HCT116 (cell line): ENCODE data around the gene SLC25A21. TPM values are rescaled to one million over a fixed set of nuclear protein-coding genes. Genes with fewer than 3 reads are reported as not detected.

Experiments
- ATAC-seq: fragments of 200-7000 bp; cut with Tn5 transposase; 2 replicates; pipeline ENCODE4 v1.9.1; 2020; ENCODE audit warnings: mild to moderate bottlenecking, moderate library complexity
- BruUV-seq: library from RNA; stranded (reverse); fragments of 400-500 nt; replicated peaks from 2 replicates; lab custom pipeline; 2021; lab: Mats Ljungman, UMichigan
- CTCF ChIA-PET: fragments of 300-600 bp; sonication (Branson Sonifier 250); formaldehyde crosslinking; loops from one replicate; lab custom pipeline; 2021; ENCODE audit warnings: antibody characterized with exemption; lab: Charles Lee
- POLR2A ChIA-PET: fragments of 300-600, 350-600 bp; sonication (Branson Sonifier 250); formaldehyde crosslinking; loops from one replicate; lab custom pipeline; 2021; ENCODE audit warnings: antibody characterized with exemption; lab: Charles Lee
- RAD21 ChIA-PET, 2 experiments: fragments of 300-600 bp; sonication (Branson Sonifier 250); formaldehyde crosslinking; loops; one replicate each; lab custom pipeline; 2023; ENCODE audit warnings: low total read pairs in 2 of 2; ENCODE audit not compliant: uncharacterized antibody in 2 of 2, unreplicated experiment in 2 of 2, low non-redundant PET in 1 of 2; lab: Charles Lee
- DNase-seq: peaks from one replicate; pipeline ENCODE4 v3.0.0-alpha.2; 2010; ENCODE audit warnings: low read depth, low spot score
- H2AFZ ChIP-seq: fragments of 200-600 bp; shearing (Covaris generic), sonication (generic); 2 replicates; pipeline ENCODE4 v1.6.1; 2017; ENCODE audit warnings: low read depth, mixed run types, mixed read lengths, antibody characterized with exemption, low read length; ENCODE audit not compliant: poor library complexity, severe bottlenecking
- H3K27ac ChIP-seq: 2 replicates; pipeline ENCODE4 v1.5.1; 2012; ENCODE audit warnings: low read depth, low read length
- H3K27me3 ChIP-seq: fragments of 200-600 bp; sonication (generic); 2 replicates; pipeline ENCODE4 v1.6.1; 2016; ENCODE audit warnings: mixed run types, low read length, mixed read lengths; ENCODE audit not compliant: insufficient read depth
- H3K36me3 ChIP-seq, 2 experiments: fragments of 200-500 bp in 1 of 2; fragments of 200-600 bp in 1 of 2; sonication (Bioruptor generic) in 1 of 2; sonication (generic) in 1 of 2; 2 replicates each; pipeline versions ENCODE4 v1.5.1 to v1.6.1; 2014 to 2016; ENCODE audit warnings: low read length in 2 of 2, inconsistent platforms in 1 of 2, mixed read lengths in 1 of 2, mixed run types in 1 of 2; ENCODE audit not compliant: insufficient read depth in 2 of 2, control insufficient read depth in 1 of 2
- H3K4me1 ChIP-seq, 2 experiments: fragments of 200-600 bp in 1 of 2; sonication (generic) in 1 of 2; 2 replicates each; pipeline versions ENCODE4 v1.5.1 to v1.6.1; 2012 to 2017; ENCODE audit warnings: low read length in 2 of 2, inconsistent platforms in 1 of 2, mild to moderate bottlenecking in 1 of 2, mixed read lengths in 1 of 2, mixed run types in 1 of 2, moderate library complexity in 1 of 2; ENCODE audit not compliant: insufficient read depth in 2 of 2, control insufficient read depth in 1 of 2
- H3K4me2 ChIP-seq: fragments of 200-600 bp; sonication (generic); 2 replicates; pipeline ENCODE4 v1.6.1; 2017; ENCODE audit warnings: mixed run types, low read length, mixed read lengths
- H3K4me3 ChIP-seq, 2 experiments: fragments of 200-600 bp in 1 of 2; sonication (generic) in 1 of 2; replicated peaks in 1 of 2; 2 replicates each; pipeline ENCODE4 v1.5.1; 2011 to 2016; ENCODE audit warnings: low read length in 2 of 2, control low read depth in 1 of 2, low read depth in 1 of 2, mild to moderate bottlenecking in 1 of 2, mixed read lengths in 1 of 2, mixed run types in 1 of 2
- H3K79me2 ChIP-seq: fragments of 200-600 bp; sonication (generic); 2 replicates; pipeline ENCODE4 v1.6.1; 2017; ENCODE audit warnings: mild to moderate bottlenecking, mixed run types, low read length, moderate library complexity, mixed read lengths; ENCODE audit not compliant: insufficient read depth
- H3K9ac ChIP-seq: fragments of 200-600 bp; sonication (generic); 2 replicates; pipeline ENCODE4 v1.6.1; 2016; ENCODE audit warnings: low read length, mixed read lengths
- H3K9me2 ChIP-seq: fragments of 200-600 bp; sonication (generic), shearing (Covaris generic); 2 replicates; pipeline ENCODE4 v1.6.1; 2017; ENCODE audit warnings: mixed run types, mild to moderate bottlenecking, moderate library complexity; ENCODE audit not compliant: insufficient read depth
- H3K9me3 ChIP-seq, 2 experiments: fragments of 200-500 bp in 1 of 2; fragments of 200-600 bp in 1 of 2; sonication (Bioruptor generic) in 1 of 2; sonication (generic) in 1 of 2; 2 replicates each; pipeline ENCODE4 v1.6.1; 2014 to 2017; ENCODE audit warnings: low read length in 2 of 2, mixed read lengths in 2 of 2, inconsistent platforms in 1 of 2, low read depth in 1 of 2, mild to moderate bottlenecking in 1 of 2, mixed run types in 1 of 2, moderate library complexity in 1 of 2; ENCODE audit not compliant: control insufficient read depth in 1 of 2, insufficient read depth in 1 of 2
- H4K20me1 ChIP-seq: fragments of 200-600 bp; sonication (generic), shearing (Covaris generic); 2 replicates; pipeline ENCODE4 v1.6.1; 2017; ENCODE audit warnings: mixed run types, mild to moderate bottlenecking, moderate library complexity; ENCODE audit not compliant: insufficient read depth
- ELF1 ChIP-seq: IDR thresholded peaks from 2 replicates; pipeline ENCODE4 v1.6.1; 2012; ENCODE audit warnings: low read depth, borderline replicate concordance
- EZH2phosphoT487 ChIP-seq: fragments of 200-600 bp; IDR thresholded peaks from 2 replicates; pipeline ENCODE4 v1.6.1; 2018; ENCODE audit warnings: antibody characterized with exemption, borderline replicate concordance
- JUND ChIP-seq: IDR thresholded peaks from 2 replicates; pipeline ENCODE4 v1.6.1; 2012
- POLR2A ChIP-seq: IDR thresholded peaks from 2 replicates; pipeline ENCODE4 v1.7.0; 2011; ENCODE audit warnings: borderline replicate concordance; ENCODE audit not compliant: insufficient read depth, insufficient read length; ENCODE audit errors: extremely low read depth
- POLR2AphosphoS5 ChIP-seq: IDR thresholded peaks from 2 replicates; pipeline ENCODE4 v1.6.1; 2011; ENCODE audit warnings: mild to moderate bottlenecking, low read depth, low read length, moderate library complexity
- SP1 ChIP-seq: IDR thresholded peaks from 2 replicates; pipeline ENCODE4 v1.6.1; 2012; ENCODE audit warnings: low read depth
- SRF ChIP-seq: IDR thresholded peaks from 2 replicates; pipeline ENCODE4 v1.6.1; 2012; ENCODE audit warnings: low read depth
- ZFX ChIP-seq: fragments of 450-650 bp; IDR thresholded peaks from 2 replicates; pipeline ENCODE4 v1.6.1; 2017
- ZNF274 ChIP-seq: fragments of 200-500 bp; sonication (Bioruptor generic); IDR thresholded peaks from 2 replicates; pipeline ENCODE4 v1.6.1; 2014; ENCODE audit warnings: mild to moderate bottlenecking, low read depth, low read length, inconsistent platforms
- intact Hi-C: fragments of 100-400 bp; cut with micrococcal nuclease; formaldehyde crosslinking; loops from 2 replicates; pipeline ENCODE4 v1.10.0; 2022
- total RNA-seq: library from RNA; stranded (reverse); gene quantifications from one replicate; pipeline ENCODE4 v1.2.1, GENCODE V29; 2021; ENCODE audit not compliant: unreplicated experiment
- TF ChIP-seq, protein P1 (sequence below): IDR thresholded peaks from 2 replicates; pipeline ENCODE4 v1.6.1; 2012
- TF ChIP-seq, protein P2 (sequence below), 3 experiments: fragments of 200-600 bp in 1 of 3; sonication (generic) in 1 of 3; IDR thresholded peaks in 2 of 3; conservative IDR thresholded peaks in 1 of 3; 2 replicates each; pipeline ENCODE4 v1.5.1; 2012 to 2017; ENCODE audit warnings: low read depth in 2 of 3, low read length in 2 of 3, antibody characterized with exemption in 1 of 3, borderline replicate concordance in 1 of 3, control low read depth in 1 of 3, mild to moderate bottlenecking in 1 of 3, mixed read lengths in 1 of 3, mixed run types in 1 of 3, moderate library complexity in 1 of 3; ENCODE audit not compliant: insufficient read depth in 1 of 3
- TF ChIP-seq, protein P3 (sequence below): IDR thresholded peaks from 2 replicates; pipeline ENCODE4 v1.6.1; 2011; ENCODE audit warnings: mild to moderate bottlenecking, low read length, moderate library complexity; ENCODE audit not compliant: insufficient replicate concordance; ENCODE audit errors: extremely low read depth

Gene SLC25A21
- total RNA-seq, 1 experiment from 2014 or later = 3.5 TPM

DNA sequence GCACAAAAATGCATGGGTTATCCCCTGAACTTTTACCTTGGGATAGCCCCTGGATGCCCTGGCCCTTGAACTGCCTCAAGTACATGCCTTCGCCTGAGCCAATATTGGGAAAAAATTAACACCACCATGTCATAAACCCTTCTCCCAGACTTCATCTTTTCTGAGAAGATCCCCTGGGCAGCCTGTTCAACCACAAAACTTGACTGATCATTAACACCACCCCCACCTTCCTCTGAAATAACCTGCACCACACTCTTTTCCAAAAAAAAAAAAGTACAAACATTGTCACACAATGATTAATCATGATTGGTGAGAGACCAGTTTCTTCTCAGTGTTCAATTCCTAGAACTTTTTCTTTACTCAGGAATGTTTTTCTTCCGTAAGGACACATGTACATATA, 292.8 kb downstream of the SLC25A21 start:
- intact Hi-C loops = no loop called here
- Histone ChIP-seq H3K4me3 (no peak overlapping the region), H3K79me2 (no peaks in the 10 kb centered on the region), H3K27me3 (no peaks in the 10 kb centered on the region), H3K36me3 (no peaks in the 10 kb centered on the region), H3K9me3 (no peaks in the 10 kb centered on the region), H2AFZ (no peak overlapping the region), H4K20me1 (no peaks in the 10 kb centered on the region), H3K9ac (no peak overlapping the region), H3K9me2 (no peaks in the 10 kb centered on the region), H3K4me1 (no peaks in the 10 kb centered on the region), H3K4me2 (no peak overlapping the region), H3K27ac (no peak overlapping the region)
- ChIA-PET POLR2A (no interaction called here), CTCF (no interaction called here), RAD21 (no interaction called here)
- DNase-seq (no peak), ATAC-seq (no peak)
- no TSS peak for BruUV-seq
- TF ChIP-seq SP1 = no peak
- TF ChIP-seq ZFX = no peak
- TF ChIP-seq ELF1 = no peak
- no peak for TF ChIP-seq POLR2AphosphoS5
- TF ChIP-seq POLR2A = no peak
- no peak for TF ChIP-seq ZNF274
- no peak for TF ChIP-seq SRF
- TF ChIP-seq, protein P1, sequence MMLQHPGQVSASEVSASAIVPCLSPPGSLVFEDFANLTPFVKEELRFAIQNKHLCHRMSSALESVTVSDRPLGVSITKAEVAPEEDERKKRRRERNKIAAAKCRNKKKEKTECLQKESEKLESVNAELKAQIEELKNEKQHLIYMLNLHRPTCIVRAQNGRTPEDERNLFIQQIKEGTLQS = no peak
- TF ChIP-seq, protein P2, sequence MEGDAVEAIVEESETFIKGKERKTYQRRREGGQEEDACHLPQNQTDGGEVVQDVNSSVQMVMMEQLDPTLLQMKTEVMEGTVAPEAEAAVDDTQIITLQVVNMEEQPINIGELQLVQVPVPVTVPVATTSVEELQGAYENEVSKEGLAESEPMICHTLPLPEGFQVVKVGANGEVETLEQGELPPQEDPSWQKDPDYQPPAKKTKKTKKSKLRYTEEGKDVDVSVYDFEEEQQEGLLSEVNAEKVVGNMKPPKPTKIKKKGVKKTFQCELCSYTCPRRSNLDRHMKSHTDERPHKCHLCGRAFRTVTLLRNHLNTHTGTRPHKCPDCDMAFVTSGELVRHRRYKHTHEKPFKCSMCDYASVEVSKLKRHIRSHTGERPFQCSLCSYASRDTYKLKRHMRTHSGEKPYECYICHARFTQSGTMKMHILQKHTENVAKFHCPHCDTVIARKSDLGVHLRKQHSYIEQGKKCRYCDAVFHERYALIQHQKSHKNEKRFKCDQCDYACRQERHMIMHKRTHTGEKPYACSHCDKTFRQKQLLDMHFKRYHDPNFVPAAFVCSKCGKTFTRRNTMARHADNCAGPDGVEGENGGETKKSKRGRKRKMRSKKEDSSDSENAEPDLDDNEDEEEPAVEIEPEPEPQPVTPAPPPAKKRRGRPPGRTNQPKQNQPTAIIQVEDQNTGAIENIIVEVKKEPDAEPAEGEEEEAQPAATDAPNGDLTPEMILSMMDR (IDR thresholded peaks at IDR 0.05 in 2 of 3, conservative IDR thresholded peaks at IDR 0.05 in 1 of 3; ENCODE audit: borderline replicate concordance in 1 of 3, insufficient read depth in 1 of 3, low read depth in 2 of 3, low read length in 2 of 3) = no peak
- TF ChIP-seq EZH2phosphoT487 = no peak
- TF ChIP-seq JUND = no peak
- TF ChIP-seq, protein P3, sequence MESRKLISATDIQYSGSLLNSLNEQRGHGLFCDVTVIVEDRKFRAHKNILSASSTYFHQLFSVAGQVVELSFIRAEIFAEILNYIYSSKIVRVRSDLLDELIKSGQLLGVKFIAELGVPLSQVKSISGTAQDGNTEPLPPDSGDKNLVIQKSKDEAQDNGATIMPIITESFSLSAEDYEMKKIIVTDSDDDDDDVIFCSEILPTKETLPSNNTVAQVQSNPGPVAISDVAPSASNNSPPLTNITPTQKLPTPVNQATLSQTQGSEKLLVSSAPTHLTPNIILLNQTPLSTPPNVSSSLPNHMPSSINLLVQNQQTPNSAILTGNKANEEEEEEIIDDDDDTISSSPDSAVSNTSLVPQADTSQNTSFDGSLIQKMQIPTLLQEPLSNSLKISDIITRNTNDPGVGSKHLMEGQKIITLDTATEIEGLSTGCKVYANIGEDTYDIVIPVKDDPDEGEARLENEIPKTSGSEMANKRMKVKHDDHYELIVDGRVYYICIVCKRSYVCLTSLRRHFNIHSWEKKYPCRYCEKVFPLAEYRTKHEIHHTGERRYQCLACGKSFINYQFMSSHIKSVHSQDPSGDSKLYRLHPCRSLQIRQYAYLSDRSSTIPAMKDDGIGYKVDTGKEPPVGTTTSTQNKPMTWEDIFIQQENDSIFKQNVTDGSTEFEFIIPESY = no peak
